WTC11 (cell line): Measurements from ENCODE around the gene PHOX2B. TPM values are rescaled to one million over a fixed set of nuclear protein-coding genes. Genes with fewer than 3 reads are reported as not detected.

Source experiments
- ATAC-seq: fragments of 200-7000 bp; cut with Tn5 transposase; 2 replicates; pipeline ENCODE4 v1.10.0; 2021; ENCODE audit warnings: mild to moderate bottlenecking, moderate library complexity
- CTCF ChIA-PET: fragments of 300-600 bp; sonication (Branson Sonifier 250); formaldehyde crosslinking; loops from one replicate; lab custom pipeline; 2021; ENCODE audit warnings: antibody characterized with exemption; lab: Charles Lee
- POLR2A ChIA-PET: fragments of 350-600 bp; sonication (Branson Sonifier 250); formaldehyde crosslinking; loops from one replicate; lab custom pipeline; 2021; ENCODE audit warnings: antibody characterized with exemption; lab: Charles Lee
- DNase-seq: peaks from one replicate; pipeline ENCODE4 v3.0.0; 2021; ENCODE audit warnings: low spot score
- H3K27ac Mint-ChIP-seq: 2 replicates; pipeline ENCODE4 v1.8.0; 2021; ENCODE audit warnings: mixed read lengths
- H3K27me3 Mint-ChIP-seq: 2 replicates; pipeline ENCODE4 v1.8.0; 2021; ENCODE audit warnings: low read depth, mild to moderate bottlenecking, moderate library complexity, mixed read lengths
- H3K36me3 Mint-ChIP-seq: 2 replicates; pipeline ENCODE4 v1.8.0; 2021; ENCODE audit warnings: mixed read lengths
- H3K4me1 Mint-ChIP-seq: 2 replicates; pipeline ENCODE4 v1.8.0; 2022; ENCODE audit warnings: mixed read lengths
- H3K4me3 Mint-ChIP-seq: 2 replicates; pipeline ENCODE4 v1.8.0; 2021; ENCODE audit warnings: mild to moderate bottlenecking, moderate library complexity, mixed read lengths
- H3K9me3 Mint-ChIP-seq: 2 replicates; pipeline ENCODE4 v1.8.0; 2021; ENCODE audit warnings: mixed read lengths
- ATF2 ChIP-seq: sonication (generic); formaldehyde crosslinking; IDR thresholded peaks from 2 replicates; pipeline ENCODE4 v1.8.1; 2022; ENCODE audit warnings: low read depth, missing genetic modification reagents, borderline replicate concordance
- ATF6 ChIP-seq: sonication (generic); formaldehyde crosslinking; IDR thresholded peaks from 2 replicates; pipeline ENCODE4 v1.8.1; 2023; ENCODE audit warnings: mild to moderate bottlenecking, missing genetic modification reagents
- CDX4 ChIP-seq: fragments of 250-450 bp; sonication (Bioruptor Pico); IDR thresholded peaks from 2 replicates; pipeline ENCODE4 v1.9.0; 2021; ENCODE audit warnings: moderate library complexity, mild to moderate bottlenecking, inconsistent platforms, borderline replicate concordance
- CREM ChIP-seq: sonication (generic); formaldehyde crosslinking; IDR thresholded peaks from 2 replicates; pipeline ENCODE4 v1.8.1; 2022; ENCODE audit warnings: mild to moderate bottlenecking, missing genetic modification reagents, moderate library complexity
- ELF4 ChIP-seq: sonication (generic); formaldehyde crosslinking; IDR thresholded peaks from 2 replicates; pipeline ENCODE4 v1.8.1; 2022; ENCODE audit warnings: low read depth, mild to moderate bottlenecking, moderate library complexity, missing genetic modification reagents
- ERG ChIP-seq: fragments of 250-450 bp; sonication (Bioruptor Pico); IDR thresholded peaks from 2 replicates; pipeline ENCODE4 v1.8.0; 2021; ENCODE audit warnings: mild to moderate bottlenecking
- FOXP1 ChIP-seq: sonication (generic); formaldehyde crosslinking; IDR thresholded peaks from 2 replicates; pipeline ENCODE4 v1.8.0; 2022; ENCODE audit warnings: missing genetic modification reagents, mild to moderate bottlenecking, moderate library complexity, borderline replicate concordance
- HMGA2 ChIP-seq: fragments of 250-450 bp; sonication (Bioruptor Pico); IDR thresholded peaks from 2 replicates; pipeline ENCODE4 v1.4.0; 2021; ENCODE audit warnings: mild to moderate bottlenecking, moderate library complexity
- JUN ChIP-seq: sonication (generic); formaldehyde crosslinking; IDR thresholded peaks from 2 replicates; pipeline ENCODE4 v1.8.0; 2023; ENCODE audit warnings: mild to moderate bottlenecking, missing genetic modification reagents
- KAT7 ChIP-seq: sonication (generic); formaldehyde crosslinking; IDR thresholded peaks from 2 replicates; pipeline ENCODE4 v1.8.1; 2023; ENCODE audit warnings: missing genetic modification reagents, mild to moderate bottlenecking, borderline replicate concordance
- MAX ChIP-seq: sonication (generic); formaldehyde crosslinking; IDR thresholded peaks from 2 replicates; pipeline ENCODE4 v1.8.0; 2022; ENCODE audit warnings: mild to moderate bottlenecking, missing genetic modification reagents
- NFATC4 ChIP-seq: fragments of 250-450 bp; sonication (Bioruptor Pico); IDR thresholded peaks from 2 replicates; pipeline ENCODE4 v1.9.0; 2021; ENCODE audit warnings: mild to moderate bottlenecking
- NR1H2 ChIP-seq: sonication (generic); formaldehyde crosslinking; IDR thresholded peaks from 2 replicates; pipeline ENCODE4 v1.9.0; 2021; ENCODE audit warnings: mild to moderate bottlenecking, moderate library complexity, missing genetic modification reagents
- NR2C2 ChIP-seq: sonication (generic); formaldehyde crosslinking; IDR thresholded peaks from 2 replicates; pipeline ENCODE4 v1.8.0; 2022; ENCODE audit warnings: mild to moderate bottlenecking, missing genetic modification reagents
- PRRX2 ChIP-seq: fragments of 250-450 bp; sonication (Bioruptor Pico); IDR thresholded peaks from 2 replicates; pipeline ENCODE4 v1.8.0; 2021; ENCODE audit warnings: mild to moderate bottlenecking
- SMAD4 ChIP-seq: sonication (generic); formaldehyde crosslinking; IDR thresholded peaks from 2 replicates; pipeline ENCODE4 v1.8.0; 2022; ENCODE audit warnings: mild to moderate bottlenecking, missing genetic modification reagents
- TEAD1 ChIP-seq: sonication (generic); formaldehyde crosslinking; IDR thresholded peaks from 2 replicates; pipeline ENCODE4 v1.8.0; 2022; ENCODE audit warnings: mild to moderate bottlenecking, missing genetic modification reagents
- TP53 ChIP-seq: sonication (generic); formaldehyde crosslinking; IDR thresholded peaks from 2 replicates; pipeline ENCODE4 v1.8.1; 2023; ENCODE audit warnings: mild to moderate bottlenecking, missing genetic modification reagents
- ZNF121 ChIP-seq: sonication (generic); formaldehyde crosslinking; IDR thresholded peaks from 2 replicates; pipeline ENCODE4 v1.8.0; 2023; ENCODE audit warnings: missing genetic modification reagents
- ZNF219 ChIP-seq: sonication (generic); formaldehyde crosslinking; IDR thresholded peaks from 2 replicates; pipeline ENCODE4 v1.8.0; 2023; ENCODE audit warnings: missing genetic modification reagents, mild to moderate bottlenecking, borderline replicate concordance
- ZNF263 ChIP-seq: sonication (generic); formaldehyde crosslinking; IDR thresholded peaks from 2 replicates; pipeline ENCODE4 v1.8.1; 2022; ENCODE audit warnings: low read depth, mild to moderate bottlenecking, moderate library complexity, missing genetic modification reagents
- ZNF416 ChIP-seq: fragments of 250-450 bp; sonication (Bioruptor Pico); IDR thresholded peaks from 2 replicates; pipeline ENCODE4 v1.9.0; 2021; ENCODE audit warnings: mild to moderate bottlenecking, inconsistent platforms
- ZNF423 ChIP-seq: fragments of 250-450 bp; sonication (Bioruptor Pico); IDR thresholded peaks from 2 replicates; pipeline ENCODE4 v2.1.2; 2022; ENCODE audit warnings: mild to moderate bottlenecking, moderate library complexity
- ZNF512 ChIP-seq: sonication (generic); formaldehyde crosslinking; IDR thresholded peaks from 2 replicates; pipeline ENCODE4 v1.8.1; 2022; ENCODE audit warnings: missing genetic modification reagents, borderline replicate concordance
- total RNA-seq: library from RNA; stranded (reverse); gene quantifications from 3 replicates; pipeline ENCODE4 v1.2.3, GENCODE V29; 2021

Gene PHOX2B
- total RNA-seq, 1 experiment from 2014 or later, result not detected

- TF ChIP-seq KAT7 (no peak), ZNF416 (no peak), FOXP1 (CRISPR knock-in tag) (no peak), ATF6 (CRISPR knock-in tag) (no peak), ZNF219 (no peak), ZNF423 (no peak)
- TF ChIP-seq, all 79 proteins: peak for 0
- peaks cover 99% of the 10 kb centered on the region for H3K27me3 Mint-ChIP-seq
- CTCF ChIA-PET, result no interaction called here
- DNase-seq, result peak; percentile 19
- H3K4me3 Mint-ChIP-seq, result peak overlapping the region; percentile 66
- H3K27ac Mint-ChIP-seq, result no peak overlapping the region
- no peaks in the 10 kb centered on the region; the same call in 1 of the 2 replicates for H3K36me3 Mint-ChIP-seq
- no peak for ATAC-seq
- POLR2A ChIA-PET, result no interaction called here
- peaks cover 63% of the 10 kb centered on the region for H3K4me1 Mint-ChIP-seq
- H3K9me3 Mint-ChIP-seq, result no peaks in the 10 kb centered on the region
These were observed 1.6 kb upstream of the PHOX2B start for GRCh38 chr4:41750121-41750625.

- CTCF ChIA-PET, result no interaction called here
- no peak for DNase-seq
- Mint-ChIP-seq H3K4me1 (peaks cover 62% of the 10 kb centered on the region), H3K27ac (no peak overlapping the region), H3K27me3 (peaks cover 99% of the 10 kb centered on the region), H3K9me3 (no peaks in the 10 kb centered on the region), H3K4me3 (no peak overlapping the region), H3K36me3 (no peaks in the 10 kb centered on the region; the same call in 1 of the 2 replicates)
- POLR2A ChIA-PET, result no interaction called here
- ATAC-seq, result no peak
- no peak for TF ChIP-seq PRRX2 (CRISPR knock-in tag)
- no peak for TF ChIP-seq TP53 (CRISPR knock-in tag)
- TF ChIP-seq CREM (CRISPR knock-in tag), result no peak
- TF ChIP-seq SMAD4 (CRISPR knock-in tag), result no peak
These were observed 1.1 kb upstream of the PHOX2B start for GRCh38 chr4:41749631-41750039.

GRCh38 chr4:41748074-41748570, 403 bp downstream of the PHOX2B start:
- CTCF ChIA-PET, result interaction anchor here (1.3 kb wide), 1 partner anchor 118 kb away, joined by 5 read pairs; no protein-coding TSS in a partner anchor

More at GRCh38 chr4:41748074-41748570, 403 bp downstream of the PHOX2B start:
- DNase-seq (peak; percentile 33), ATAC-seq (no peak)
- TF ChIP-seq TP53 (CRISPR knock-in tag) (no peak), NR2C2 (no peak), CREM (CRISPR knock-in tag) (no peak), HMGA2 (CRISPR knock-in tag) (no peak), ZNF121 (CRISPR knock-in tag) (no peak), ZNF219 (no peak), ELF4 (CRISPR knock-in tag) (no peak), TEAD1 (no peak), ERG (CRISPR knock-in tag) (no peak), NFATC4 (no peak), CDX4 (CRISPR knock-in tag) (no peak), JUN (no peak), ZNF416 (no peak), MAX (CRISPR knock-in tag) (no peak), ATF2 (CRISPR knock-in tag) (no peak), ZNF263 (CRISPR knock-in tag) (no peak), ZNF512 (CRISPR knock-in tag) (no peak), NR1H2 (CRISPR knock-in tag) (no peak)
- POLR2A ChIA-PET, result interaction anchor here (0.8 kb wide), 1 partner anchor 124 kb away, joined by 3 read pairs; no protein-coding TSS in a partner anchor
- Mint-ChIP-seq H3K4me1 (peaks cover 68% of the 10 kb centered on the region), H3K27ac (no peak overlapping the region), H3K9me3 (no peaks in the 10 kb centered on the region), H3K36me3 (no peaks in the 10 kb centered on the region; the same call in 1 of the 2 replicates), H3K4me3 (no peak overlapping the region), H3K27me3 (peaks cover 99% of the 10 kb centered on the region)
